ENCODE results near the gene BRSK2.

- TF ChIP-seq EZH2 (IDR thresholded peaks at IDR 0.05; ENCODE audit: low read length, missing control alignments): no peak
- TF ChIP-seq CTCF (conservative IDR thresholded peaks at IDR 0.05 in 1 of 2, IDR thresholded peaks at IDR 0.05 in 1 of 2; ENCODE audit: low read depth in 1 of 2, low read length in 2 of 2): no peak
Measured at GRCh38 chr11:1455763-1456060, 66.0 kb downstream of the BRSK2 start.
